GM12891 (cell line): Measurements from ENCODE around the gene IFNE.

ENCODE experiments used
- PAX5 ChIP-seq: IDR thresholded peaks from 2 replicates; pipeline ENCODE4 v1.6.1; 2011; ENCODE audit warnings: low read length, moderate library complexity, mild to moderate bottlenecking; ENCODE audit not compliant: insufficient read depth, severe bottlenecking
- POLR2A ChIP-seq: IDR thresholded peaks from 2 replicates; pipeline ENCODE4 v1.6.1; 2011; ENCODE audit warnings: low read depth, low read length, control low read depth

DNA sequence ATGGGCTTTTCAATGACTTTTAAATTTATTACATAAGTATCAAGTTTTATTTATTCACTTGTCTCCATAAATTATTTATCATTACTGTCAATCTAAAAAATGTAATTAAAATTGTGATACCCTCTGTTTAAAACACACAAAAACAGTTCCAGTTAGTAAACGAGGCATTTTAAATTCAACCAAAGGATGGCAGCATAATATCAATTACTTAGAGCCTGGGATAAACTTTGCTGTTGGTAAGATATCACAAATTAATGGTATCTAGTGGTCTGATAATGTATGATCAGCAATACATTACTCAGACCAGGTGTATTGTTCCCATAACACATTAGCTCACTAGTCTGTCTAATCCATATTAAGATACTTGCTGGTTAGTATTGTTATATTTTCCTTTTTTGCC lies 9.6 kb upstream of the IFNE start:
- TF ChIP-seq POLR2A (no peak), PAX5 (no peak)
